HG03159 (cell line): ENCODE data around the gene PFKFB3.
"Not testable (repeated sequence)": the region's sequence is repeated elsewhere in the genome, so short reads cannot be mapped to it uniquely, and the experiment has no call there.

ENCODE experiments used
- ATAC-seq: cut with Tn5 transposase; IDR thresholded peaks from one replicate; pipeline ENCODE4 v1.9.1; 2021; ENCODE audit warnings: mild to moderate bottlenecking, moderate library complexity; ENCODE audit not compliant: unreplicated experiment

PFKFB3 gene

DNA sequence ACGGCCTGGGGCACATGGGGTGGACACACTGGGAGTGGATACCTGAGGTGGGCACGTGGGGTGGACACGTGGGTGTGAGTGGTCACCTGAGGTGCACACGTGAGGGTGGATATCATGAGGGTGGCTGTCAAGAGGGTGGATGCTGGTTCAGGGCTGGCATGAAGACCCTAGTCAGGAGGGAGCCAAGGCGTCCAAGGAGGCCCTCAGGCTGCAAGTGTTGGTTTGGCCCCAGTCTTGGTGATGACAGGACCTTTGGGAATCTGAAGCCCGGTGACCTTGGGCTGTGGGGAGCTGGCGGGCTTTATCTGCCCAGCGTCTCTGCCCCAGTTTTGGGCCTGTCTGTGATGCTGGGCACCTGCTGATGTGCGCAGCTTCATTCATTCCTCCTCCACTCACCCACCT, 24.9 kb upstream of the PFKFB3 start:
- ATAC-seq, result no peak

DNA sequence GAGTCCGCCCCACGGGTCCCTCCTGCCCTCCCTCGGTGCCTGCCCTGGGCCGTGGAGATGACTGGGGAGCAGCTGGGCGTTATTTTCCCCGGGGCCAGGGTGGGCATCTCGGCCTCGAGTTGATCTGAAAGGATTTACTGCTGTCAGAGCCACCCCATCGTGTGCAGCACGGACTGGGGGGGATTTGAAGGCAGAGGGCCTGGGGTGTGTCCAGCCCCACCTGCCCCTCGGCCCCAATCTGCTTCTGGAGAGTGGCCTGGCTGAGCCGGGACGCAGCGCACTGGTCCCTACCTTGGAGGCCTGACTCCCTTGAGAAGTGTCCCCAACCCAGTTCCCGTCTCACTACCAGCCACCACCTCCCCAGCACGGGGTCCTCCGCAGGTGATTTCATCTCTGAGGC, 24.2 kb upstream of the PFKFB3 start:
- no peak for ATAC-seq

DNA sequence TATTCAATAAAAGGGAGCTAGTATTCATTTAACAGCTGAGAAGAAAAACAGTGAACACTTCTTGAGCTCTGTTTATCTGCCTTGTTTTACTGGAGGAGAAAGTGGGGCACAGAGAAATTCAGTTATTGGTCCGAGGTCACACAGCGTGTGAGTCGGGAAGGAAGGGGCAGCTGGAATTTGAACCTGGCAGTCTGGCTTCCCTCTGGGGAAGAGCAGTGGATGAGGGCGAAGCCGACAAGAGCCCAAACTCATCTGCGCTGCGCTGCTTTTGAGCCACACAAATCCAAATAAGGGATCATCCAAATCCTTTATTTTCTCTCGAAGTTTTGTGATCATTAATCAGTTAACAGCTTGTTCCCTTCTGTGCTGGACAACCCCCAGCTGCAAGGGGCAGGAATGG, 23.7 kb upstream of the PFKFB3 start:
- no peak for ATAC-seq

DNA sequence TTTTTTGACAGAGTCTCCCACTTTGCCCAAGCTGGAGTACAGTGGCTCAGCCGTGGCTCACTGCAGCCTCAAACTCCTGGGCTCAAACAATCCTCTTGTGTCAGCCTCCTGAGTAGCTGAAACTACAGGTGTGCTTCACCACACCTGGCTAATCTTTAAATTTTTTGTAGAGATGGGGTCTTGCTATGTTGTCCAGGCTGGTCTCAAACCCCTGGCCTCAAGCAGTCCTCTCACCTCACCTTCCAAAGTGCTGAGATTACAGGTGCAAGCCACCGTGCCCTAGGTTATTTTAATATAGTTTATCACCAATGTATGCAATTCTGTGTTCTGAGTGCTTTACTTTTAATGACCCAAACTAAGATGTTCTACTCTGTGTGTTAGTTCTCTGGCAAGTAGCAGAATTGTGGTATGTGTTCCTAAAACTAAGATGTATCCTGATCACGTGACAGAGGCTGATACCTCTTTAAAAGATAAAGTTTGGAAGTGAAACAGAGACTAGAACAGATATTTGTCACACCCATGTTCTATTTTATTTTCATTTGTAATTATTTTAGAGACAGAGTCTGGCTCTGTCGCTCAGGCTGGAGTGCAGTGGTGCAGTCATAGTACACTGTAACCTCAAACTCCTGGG, 22.1 kb upstream of the PFKFB3 start:
- no peak for ATAC-seq

DNA sequence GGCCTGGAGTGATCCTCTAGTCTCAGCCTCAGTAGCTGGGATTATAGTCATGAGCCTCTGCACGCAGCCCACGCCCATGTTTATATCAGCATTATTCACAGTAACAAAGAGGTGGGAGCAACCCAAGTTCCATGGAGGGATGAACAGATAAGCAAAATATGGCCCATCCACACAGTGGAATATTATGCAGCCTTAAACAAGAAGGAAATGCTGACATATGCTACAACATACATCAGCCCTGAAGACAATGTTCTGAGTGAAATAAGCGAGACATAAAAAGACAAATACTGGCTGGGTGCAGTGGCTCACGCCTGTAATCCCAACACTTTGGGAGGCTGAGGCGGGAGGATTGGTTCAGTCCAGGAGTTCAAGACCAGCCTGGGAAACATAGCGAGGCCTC, 21.5 kb upstream of the PFKFB3 start:
- ATAC-seq, result no peak

DNA sequence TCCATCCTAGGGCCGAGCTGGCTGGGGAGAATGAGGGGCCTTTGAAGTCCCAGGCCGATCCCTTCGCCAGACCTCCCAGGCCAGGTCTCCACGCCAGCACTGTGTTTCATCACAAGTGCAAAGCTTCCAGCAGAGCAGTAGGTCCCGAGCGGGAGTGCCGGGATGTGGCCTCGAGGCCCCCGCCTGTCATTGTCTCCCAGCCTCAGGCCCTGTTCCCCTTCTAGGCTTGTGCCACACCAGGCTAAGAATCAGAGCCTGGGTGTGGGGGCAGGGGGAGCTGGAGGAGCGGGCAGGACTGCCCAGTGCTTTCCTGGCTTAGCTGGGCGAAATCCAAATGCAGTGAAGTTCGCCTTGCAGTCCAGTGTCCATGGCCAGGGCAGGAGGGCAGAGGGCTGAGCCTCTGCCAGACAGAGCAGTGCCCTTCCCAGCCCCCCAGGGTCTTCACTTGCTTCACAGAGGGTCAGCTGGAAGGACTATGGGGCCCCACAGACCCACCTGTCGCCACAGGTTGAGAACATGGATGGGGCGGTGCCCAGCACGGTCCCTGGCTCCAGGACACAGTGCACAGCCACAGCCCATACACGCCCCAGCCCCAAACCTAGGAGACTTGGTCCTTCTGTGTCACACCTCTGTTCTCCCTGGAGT, 20.2 kb upstream of the PFKFB3 start:
- no peak for ATAC-seq

DNA sequence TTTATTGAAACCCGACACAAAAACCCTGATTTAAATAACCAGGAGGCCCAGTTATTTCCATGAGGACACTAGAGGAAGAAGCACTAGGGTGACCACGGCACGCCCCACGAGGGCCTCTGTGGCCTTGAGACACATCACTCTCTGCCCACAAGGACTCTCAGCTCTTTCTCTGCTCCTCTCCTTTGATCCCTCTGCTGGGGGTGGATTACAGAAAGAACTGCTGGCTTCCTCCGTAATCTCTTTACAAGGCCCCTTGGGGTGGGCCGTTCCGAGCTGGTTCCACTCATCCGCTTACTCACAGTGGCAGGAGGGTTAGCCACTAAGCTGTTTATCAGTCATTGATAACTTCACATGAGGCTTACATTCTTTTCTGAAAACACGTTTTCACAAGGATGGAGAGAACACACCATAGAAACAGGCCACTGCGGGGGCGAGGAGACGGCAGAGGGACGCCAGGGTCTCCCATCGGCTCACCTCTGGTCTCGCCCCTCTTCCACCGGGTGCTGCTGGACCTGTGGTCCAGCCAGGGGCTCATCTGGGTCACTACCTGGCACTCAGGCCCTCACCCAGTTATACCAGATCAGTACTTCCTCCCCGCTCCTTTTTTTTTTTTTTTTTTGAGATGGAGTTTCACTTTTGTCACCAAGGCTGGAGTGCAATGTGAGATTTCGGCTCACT, 17.6 kb upstream of the PFKFB3 start:
- no peak for ATAC-seq

DNA sequence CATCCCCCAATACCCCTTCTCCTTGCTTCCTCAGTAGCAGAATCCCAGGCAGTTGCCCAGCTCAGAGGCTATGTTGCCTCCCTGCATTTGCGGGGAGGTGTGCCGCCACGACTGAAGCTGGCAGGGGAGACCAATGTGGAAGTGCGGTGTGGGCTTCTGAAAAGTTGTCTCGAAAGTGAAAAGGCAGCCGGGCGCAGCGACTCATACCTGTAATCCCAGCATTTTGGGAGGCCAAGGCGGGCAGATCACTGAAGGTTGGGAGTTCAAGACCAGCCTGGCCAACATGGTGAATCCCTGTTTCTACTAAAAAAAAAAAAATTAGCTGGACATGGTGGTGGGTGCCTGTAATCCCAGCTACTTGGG, 15.9 kb upstream of the PFKFB3 start:
- ATAC-seq, result no peak

DNA sequence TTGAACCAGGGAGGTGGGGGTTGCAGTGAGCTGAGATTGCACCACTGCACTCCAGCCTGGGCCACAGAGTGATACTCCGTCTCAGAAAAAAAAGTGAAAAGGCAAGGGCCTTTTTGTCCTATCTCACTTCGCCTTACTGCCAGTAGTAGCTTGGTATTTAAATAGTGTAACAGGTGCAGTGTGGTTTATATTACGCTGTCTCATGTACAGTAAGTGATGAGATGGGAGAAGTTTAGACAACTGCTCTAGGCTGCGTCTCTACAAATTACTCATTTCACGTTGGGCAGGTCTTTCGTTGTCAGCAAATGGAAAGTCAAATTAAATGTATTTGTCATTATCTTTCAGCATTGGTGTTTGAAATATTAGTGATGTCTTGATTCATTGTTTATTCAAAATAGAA, 15.5 kb upstream of the PFKFB3 start:
- no peak for ATAC-seq

DNA sequence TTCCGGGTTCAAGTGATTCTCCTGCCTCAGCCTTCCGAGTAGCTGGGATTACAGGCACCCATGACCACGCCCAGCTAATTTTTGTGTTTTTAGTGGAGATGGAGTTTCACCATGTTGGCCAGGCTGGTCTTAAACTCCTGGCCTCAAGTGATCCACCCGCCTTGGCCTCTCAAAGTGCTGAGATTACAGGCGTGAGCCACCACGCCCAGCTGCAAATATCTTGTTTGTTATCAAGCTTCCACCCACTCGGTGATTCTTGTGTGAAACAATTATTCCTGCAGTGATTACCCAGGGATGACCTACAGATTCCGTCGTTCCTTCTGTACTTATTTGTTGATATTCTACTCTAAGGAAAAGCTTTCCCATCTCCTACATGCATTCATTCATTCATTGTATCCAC, 12.7 kb upstream of the PFKFB3 start:
- not testable (repeated sequence) for ATAC-seq

DNA sequence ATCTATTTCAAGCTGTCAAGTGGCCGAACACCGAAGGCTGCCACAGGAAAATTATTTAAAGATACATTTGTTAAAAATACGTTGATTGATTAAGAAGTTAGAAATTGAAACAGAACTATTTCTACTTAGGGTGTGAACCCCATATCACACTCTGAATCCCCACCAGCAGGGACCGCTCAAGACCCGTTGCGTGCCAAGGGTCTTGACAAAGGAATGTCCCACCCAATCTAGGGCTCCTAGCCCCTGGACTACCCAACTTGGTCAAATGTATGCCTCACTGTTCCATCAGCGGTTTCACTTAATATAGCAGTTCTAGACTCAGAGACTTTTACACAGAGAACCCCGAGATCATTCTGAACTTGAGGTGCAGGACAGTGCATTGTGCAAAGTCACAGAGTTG, 11.6 kb upstream of the PFKFB3 start:
- no peak for ATAC-seq

DNA sequence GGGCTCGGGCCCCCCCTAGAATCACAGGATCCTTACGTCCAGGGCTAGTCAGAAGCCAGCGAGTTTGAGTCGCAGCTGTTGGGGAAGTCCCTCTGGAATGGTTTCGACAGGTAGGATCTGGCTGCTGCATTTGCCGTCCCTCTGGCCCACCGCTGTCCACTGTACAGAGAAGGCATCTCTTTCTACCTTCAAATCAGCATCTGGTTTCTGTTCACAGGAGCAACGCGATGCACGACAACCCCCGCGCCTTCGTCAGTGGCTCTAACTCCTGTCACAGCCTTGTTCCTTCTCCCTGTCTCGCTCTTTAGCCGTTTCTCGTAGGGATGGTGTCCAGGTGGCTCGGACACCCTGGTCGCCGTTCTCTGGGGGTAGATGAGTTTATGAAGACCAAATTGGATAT, 11.2 kb upstream of the PFKFB3 start:
- ATAC-seq, result no peak

DNA sequence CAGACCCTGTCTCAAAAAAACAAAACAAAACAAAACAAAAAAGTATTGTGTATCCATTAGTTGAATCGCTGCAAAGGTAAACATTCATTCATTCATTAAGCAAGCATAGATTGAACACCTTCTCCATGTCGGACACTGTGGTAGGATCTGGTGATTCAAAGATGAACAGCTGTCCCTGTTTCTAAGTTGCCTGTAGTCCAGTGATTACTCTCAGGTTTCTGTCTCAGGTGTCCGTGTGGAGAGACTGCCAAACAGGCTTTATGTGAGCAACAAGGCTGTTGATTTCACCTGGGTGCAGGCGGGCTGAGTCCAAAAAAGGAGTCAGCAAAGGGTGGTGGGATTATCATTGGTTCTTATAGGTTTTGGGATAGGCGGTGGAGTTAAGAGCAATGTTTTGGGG, 9.4 kb upstream of the PFKFB3 start:
- not testable (repeated sequence) for ATAC-seq

DNA sequence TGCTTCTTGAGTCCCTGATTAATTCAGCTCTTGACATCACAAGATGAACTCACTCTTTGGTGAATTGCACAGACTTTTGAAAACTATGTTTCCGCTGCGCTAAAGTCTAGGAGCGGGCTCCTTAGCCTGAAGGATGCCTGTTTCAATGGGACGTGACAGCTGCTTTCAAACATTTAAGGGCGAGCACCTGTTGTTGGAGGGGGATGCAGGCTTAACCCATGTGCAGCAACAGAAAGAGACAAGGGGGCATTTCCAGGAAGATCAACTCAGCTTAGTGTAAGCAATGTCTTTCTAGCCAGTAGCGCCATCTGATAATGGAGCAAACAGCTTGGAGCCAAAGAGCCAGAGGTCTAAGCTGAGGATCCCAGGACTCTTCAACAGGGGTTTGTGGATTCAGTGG, 8.4 kb upstream of the PFKFB3 start:
- no peak for ATAC-seq

DNA sequence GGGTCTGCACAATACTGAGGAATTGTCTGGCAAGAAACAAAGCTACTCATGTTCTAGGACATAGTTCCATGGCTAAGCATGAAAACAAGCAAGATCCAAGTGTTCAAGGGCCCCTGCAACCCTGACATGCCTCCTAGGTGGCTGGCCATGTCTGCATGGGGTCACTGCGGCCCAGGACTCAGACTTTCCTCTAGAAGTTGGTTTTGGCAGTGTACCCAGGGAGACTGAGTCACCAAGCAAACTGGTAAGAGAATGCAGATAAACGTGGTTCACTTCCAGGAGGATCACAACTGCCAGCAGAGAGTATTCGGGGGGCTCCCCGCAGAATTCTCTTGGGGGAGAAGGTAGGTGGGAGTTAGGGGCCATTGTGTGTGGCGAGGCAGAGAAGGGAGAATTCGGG, 7.4 kb upstream of the PFKFB3 start:
- ATAC-seq, result no peak

DNA sequence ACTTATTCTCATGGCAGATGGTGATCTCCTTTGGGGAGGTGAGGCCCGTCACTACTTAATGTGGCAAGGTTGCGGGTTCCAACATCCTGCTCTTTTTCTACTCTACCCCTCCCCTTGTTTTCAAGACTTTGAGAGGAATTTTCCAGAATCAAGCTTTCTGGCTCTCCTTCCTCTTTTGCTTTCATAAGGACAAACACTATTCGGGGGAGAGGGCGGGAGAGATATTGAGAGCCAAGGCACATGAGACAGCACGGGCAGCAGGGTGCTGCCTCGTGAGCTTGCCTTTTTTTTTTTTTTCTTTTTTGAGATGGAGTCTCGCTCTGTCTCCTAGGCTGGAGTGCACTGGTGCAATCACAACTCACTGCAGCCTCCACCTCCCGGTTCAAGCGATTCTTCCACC, 6.9 kb upstream of the PFKFB3 start:
- ATAC-seq, result no peak

DNA sequence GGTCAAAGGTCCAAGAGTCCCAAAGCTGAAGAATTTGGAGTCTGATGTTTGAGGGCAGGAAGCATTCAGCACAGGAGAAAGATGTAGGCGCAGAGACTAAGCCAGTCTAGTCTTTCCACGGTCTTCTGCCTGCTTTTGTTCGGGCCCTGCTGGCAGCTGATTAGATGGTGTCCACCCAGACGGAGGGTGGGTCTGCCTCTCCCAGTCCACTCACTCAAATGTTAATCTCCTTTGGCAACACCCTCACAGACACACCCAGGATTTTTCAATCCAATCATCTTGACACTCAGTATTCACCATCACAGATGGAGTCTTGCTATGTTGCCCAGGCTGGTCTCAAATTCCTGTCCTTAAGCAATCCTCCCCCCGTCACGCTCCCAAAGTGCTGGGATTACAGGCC, 6.2 kb upstream of the PFKFB3 start:
- ATAC-seq, result not testable (repeated sequence)

DNA sequence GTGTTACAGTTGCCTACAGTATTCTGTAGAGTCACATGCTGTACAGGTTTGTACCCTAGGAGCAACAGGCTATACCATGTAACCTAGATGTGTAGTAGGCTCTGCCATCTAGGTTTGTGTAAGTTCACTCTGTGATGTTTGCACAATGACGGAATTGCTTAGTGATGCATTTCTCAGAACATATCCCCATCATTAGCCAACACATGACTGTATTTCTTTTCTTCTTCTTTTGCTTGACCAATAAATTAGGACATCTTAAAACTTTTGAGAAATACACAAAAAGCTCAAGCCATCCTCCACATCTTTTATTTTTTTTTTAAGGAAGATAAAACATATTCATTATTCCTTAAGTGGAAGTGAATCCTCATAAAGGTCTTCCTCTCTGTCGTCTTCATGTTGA, 5.4 kb upstream of the PFKFB3 start:
- no peak for ATAC-seq

DNA sequence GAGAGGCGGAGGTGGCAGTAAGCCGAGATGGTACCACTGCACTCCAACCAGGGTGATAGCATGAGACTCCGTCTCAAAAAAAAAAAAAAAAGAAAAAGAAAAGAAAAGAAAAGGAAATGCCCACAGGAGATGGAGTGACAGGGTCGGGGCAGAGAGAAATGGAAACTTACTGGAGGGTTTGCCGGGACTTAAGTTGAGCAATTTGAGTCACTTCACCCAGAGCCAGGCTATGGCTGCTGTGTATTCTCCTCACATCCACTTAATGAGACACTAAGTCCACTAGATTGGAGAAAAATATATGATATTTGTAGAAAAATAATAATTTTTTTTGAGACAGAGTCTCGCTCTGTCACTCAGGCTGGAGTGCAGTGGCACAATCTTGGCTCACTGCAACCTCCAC, 4.6 kb upstream of the PFKFB3 start:
- no peak for ATAC-seq

DNA sequence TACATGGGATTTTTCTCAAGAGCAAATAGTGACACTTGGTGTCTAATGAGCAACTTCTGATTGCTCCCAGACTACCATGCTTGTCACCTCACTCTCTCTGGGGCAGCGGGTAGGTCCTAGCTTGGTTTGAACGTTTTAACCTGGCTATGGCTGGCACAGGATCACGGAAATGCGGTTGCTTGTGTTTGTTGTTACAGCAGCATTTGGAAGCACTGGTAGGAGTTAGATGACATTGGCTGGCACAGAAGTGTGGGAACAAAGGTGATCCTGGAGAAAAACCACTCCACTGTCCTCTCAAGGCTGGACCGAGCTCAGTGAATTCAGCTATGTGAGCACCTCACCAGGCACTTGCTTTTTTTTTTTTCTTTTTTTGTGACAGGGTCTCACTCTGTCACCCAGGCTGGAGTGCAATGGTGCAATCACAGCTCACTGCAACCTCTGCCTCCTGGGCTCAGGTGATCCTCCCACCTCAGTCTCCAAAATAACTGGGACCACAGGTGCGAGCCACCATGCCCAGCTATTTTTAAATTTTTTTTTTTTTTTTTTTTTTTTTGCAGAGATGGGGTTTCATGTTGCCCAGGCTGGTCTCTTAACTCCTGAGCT, 3.5 kb upstream of the PFKFB3 start:
- ATAC-seq, result no peak

DNA sequence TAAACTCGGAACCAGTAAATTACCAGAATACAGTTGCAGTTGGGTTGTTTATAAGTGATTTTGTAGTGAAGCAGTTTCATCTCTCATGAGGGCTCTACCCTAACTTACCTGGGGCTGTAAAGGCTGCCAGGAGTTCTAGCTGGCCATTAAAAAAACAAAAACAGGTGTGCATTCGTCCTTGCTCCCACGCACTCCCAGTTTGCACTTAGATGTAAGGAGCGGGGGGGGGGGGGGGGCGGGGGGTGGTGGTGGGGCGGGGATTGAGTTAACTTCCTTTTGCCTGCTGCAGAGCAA, 2.3 kb upstream of the PFKFB3 start:
- ATAC-seq, result no peak

DNA sequence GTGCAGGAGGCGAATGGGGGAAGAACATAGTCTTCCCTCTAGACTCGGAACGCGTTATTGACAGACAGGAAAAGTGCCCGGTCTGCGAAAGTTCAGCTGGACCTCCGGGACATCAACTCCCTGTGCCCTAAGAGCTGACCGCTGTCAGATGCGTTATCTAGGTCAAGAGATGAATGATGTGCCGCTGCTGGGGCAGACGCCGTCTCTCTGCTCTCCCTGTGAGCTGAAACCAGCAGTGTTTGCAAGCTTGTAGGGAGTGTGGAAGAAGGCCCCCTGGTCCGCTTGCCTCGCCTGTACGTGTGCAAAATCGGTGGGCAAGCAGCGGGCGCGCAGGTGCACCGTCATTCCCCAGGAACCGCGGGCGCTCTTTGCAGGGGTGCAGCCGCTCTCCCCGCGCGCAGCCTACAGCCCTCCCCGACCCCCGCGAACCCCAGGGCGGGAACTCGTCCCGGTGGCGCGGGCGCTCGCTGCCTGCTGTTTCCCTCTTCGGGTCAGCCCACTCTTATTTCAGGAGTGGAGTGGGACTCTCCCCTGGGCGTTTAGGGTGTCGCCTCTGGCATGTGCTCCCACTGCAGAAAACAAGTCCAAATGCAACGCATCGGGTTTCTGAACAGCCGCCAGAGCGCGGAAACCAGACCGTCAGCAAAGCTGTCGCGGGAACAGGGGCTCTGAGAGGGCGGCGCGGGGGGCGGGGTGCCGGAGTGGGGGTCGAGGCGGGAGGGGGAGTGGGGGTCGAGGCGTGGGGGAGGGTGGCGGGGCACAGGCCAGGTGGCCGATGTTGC, 1.8 kb upstream of the PFKFB3 start:
- no peak for ATAC-seq
